Measurements from ENCODE around the gene WBP2.
"Not testable (repeated sequence)": the region's sequence is repeated elsewhere in the genome, so short reads cannot be mapped to it uniquely, and the experiment has no call there.

The WBP2 gene

GRCh38 chr17:75888484-75888883, 33.3 kb upstream of the WBP2 start:
- DNase-seq (ENCODE audit: low spot score), result no peak

GRCh38 chr17:75885860-75886259, 30.7 kb upstream of the WBP2 start:
- DNase-seq (ENCODE audit: low spot score), result not testable (repeated sequence)

- no peak for DNase-seq (ENCODE audit: low spot score)
Observed at GRCh38 chr17:75885431-75885830, 30.3 kb upstream of the WBP2 start.

- no peak for DNase-seq (ENCODE audit: low spot score)
Observed at GRCh38 chr17:75881678-75882454, 26.7 kb upstream of the WBP2 start.

- no peak for DNase-seq (ENCODE audit: low spot score)
Observed at GRCh38 chr17:75880266-75880665, 25.1 kb upstream of the WBP2 start.

GRCh38 chr17:75878174-75878998, 23.3 kb upstream of the WBP2 start, which contains the start of gene TRIM47:
Gene TRIM47 (minus strand): TSS chr17:75878581. CDS start chr17:75878548, 33 bp downstream.
- peak; percentile 49 for DNase-seq (ENCODE audit: low spot score)

- peak; percentile 76 for DNase-seq (ENCODE audit: low spot score)
Observed at GRCh38 chr17:75877752-75878173, 22.6 kb upstream of the WBP2 start.

- DNase-seq (ENCODE audit: low spot score), result peak; percentile 70
Observed at GRCh38 chr17:75876938-75877751, 22.0 kb upstream of the WBP2 start.

GRCh38 chr17:75876190-75876937, 21.2 kb upstream of the WBP2 start:
- no peak for DNase-seq (ENCODE audit: low spot score)

GRCh38 chr17:75875940-75876189, 20.7 kb upstream of the WBP2 start:
- DNase-seq (ENCODE audit: low spot score), result no peak

- no peak for DNase-seq (ENCODE audit: low spot score)
Observed at GRCh38 chr17:75875182-75875939, 20.2 kb upstream of the WBP2 start.

GRCh38 chr17:75874323-75875181, 19.4 kb upstream of the WBP2 start:
- DNase-seq (ENCODE audit: low spot score), result no peak

- DNase-seq (ENCODE audit: low spot score), result no peak
Observed at GRCh38 chr17:75873587-75874322, 18.6 kb upstream of the WBP2 start.

GRCh38 chr17:75872434-75873351, 17.6 kb upstream of the WBP2 start:
- DNase-seq (ENCODE audit: low spot score), result peak; percentile 61

GRCh38 chr17:75870228-75870627, 15.1 kb upstream of the WBP2 start:
- not testable (repeated sequence) for DNase-seq (ENCODE audit: low spot score)

GRCh38 chr17:75869282-75870141, 14.4 kb upstream of the WBP2 start:
- DNase-seq (ENCODE audit: low spot score), result no peak

- DNase-seq (ENCODE audit: low spot score), result not testable (repeated sequence)
Observed at GRCh38 chr17:75868730-75869281, 13.7 kb upstream of the WBP2 start.
